Activated CD4-positive, CD25-positive, alpha-beta regulatory T cell treated with anti-CD3 and anti-CD28 coated beads, Interleukin-2, amount 50 U/mL, for 72 hours (primary cell): ENCODE measurements around the gene CDKL5.
"Not testable (repeated sequence)": the region's sequence is repeated elsewhere in the genome, so short reads cannot be mapped to it uniquely, and the experiment has no call there.

Experiments
- DNase-seq: peaks from one replicate; pipeline ENCODE4 v3.0.0; 2021

CDKL5 gene

GRCh38 chrX:18425199-18426003, at the start of gene CDKL5:
Gene CDKL5, plus strand, starts transcription at chrX:18425608. Its CDS starts 81,489 bp downstream, at chrX:18507097.
- peak; percentile 90 for DNase-seq

DNA sequence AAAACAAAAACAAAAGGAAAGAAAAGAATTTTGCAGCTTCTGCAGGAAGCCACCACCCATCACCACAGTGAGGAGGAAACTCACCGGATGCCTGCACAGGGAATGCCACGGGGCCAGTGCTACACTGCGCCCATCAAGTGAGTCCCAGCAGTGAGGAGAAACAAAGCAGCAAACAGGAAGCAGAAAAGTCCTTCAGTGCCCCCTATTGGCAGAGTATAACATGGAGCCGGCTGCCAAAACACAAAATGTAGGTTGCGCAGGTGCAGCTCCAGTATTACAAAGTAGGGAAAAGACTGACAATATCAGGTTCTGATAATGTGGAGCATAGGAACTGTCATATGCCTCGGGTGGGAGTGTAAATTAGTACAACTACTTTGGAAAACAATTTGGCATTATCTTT, 47.6 kb upstream of the CDKL5 start:
- no peak for DNase-seq

DNA sequence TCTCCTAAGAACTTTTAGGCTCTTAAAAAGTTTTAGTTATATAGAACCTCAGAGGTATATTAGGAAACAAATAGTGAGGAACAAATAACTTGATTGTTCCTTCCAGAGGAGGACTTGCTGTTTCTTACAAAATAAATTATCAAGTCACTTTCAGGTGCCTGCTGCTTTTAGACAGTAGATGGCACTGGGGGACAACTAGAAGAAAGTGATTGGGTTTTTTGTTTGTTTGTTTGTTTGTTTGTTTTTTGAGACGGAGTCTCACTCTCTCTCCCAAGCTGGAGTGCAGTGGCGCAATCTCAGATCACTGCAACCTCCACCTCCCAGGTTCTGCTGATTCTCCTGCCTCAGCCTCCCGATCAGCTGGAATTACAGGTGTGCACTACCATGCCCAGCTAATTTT, 35.4 kb upstream of the CDKL5 start:
- DNase-seq = no peak

DNA sequence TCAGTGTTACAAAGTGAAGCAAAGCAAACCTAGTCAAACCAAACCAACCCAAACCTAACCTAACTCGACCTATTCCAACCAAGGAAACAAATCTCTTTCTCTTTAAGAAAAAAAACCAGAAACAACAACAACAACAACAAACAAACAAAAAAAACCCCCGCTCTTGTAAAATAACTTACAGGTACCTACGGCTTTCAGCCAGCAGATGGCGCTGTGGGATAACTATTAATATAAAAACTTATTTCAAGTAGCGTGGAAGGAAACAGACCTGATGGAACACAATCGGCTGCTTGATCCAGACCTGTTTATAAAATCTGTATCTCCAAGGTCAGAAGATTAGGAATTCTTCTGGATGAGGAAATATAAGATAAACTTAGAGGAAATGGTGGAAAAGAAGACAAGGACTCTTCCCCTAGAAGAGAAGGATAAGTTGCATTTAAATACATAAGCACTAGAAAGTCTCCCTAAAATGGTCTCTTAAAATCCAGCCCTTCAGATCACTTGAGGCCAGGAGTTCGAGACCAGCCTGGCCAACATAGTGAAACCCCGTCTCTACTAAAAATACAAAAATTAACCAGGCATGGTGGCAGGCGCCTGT, 34.4 kb upstream of the CDKL5 start:
- peak; percentile 61 for DNase-seq

DNA sequence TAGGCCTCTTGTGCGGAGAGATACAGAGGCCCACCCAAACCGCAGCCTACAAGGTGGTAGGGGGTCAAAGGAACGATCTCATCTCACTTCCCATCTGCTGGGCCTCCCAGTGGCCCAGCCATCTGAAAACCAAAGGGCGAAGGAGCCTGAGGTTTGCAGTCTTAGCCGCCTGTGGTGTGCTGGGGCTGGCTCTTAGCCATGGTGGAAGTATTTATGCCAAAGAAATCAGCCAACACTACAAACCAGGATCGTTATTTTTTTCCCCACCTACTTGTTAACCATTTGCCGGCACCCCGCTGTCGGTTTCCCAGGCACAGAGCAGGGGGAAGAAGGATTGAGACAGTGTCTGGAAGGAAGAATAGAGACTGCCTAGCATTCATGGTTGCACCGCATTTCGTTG, 30.9 kb upstream of the CDKL5 start:
- no peak for DNase-seq

- DNase-seq = no peak
Observed at GRCh38 chrX:18401848-18402213, 23.6 kb upstream of the CDKL5 start.

DNA sequence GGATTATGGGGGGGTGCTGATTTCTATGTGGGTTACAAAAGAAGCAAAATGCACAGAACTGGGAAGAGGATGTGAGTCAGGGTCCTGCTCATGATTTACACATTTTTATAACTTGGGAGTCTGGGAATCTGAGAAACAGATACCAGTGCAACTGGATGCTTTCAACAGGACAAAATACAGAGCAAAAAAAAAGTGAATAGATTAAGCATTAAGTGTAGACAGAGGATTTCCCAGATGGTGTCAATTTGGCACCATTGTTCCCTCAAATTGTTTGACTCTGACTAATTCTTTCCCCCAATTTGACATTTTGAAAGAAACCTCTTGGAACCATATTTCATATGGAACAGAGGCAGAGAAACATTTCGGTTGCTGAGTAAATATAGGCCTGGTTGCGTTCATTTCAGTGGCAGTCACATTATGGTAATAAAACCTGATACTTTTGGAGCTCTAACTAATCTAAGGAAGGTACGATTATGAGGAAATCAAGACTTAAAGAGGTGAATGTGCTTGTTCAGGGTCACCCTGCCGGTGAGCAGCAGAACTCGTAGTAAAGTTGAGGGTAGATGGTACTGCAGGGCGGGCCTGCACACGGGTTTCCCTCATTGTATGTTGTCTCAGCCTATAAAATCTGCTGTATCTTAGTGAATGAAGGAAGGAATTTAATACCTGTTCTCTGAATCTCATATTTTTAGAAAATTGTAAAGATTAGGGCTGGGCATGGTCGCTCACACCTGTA, 18.7 kb upstream of the CDKL5 start:
- no peak for DNase-seq

GRCh38 chrX:18410038-18410437, 15.4 kb upstream of the CDKL5 start:
- DNase-seq = no peak

GRCh38 chrX:18415386-18415785, 10.0 kb upstream of the CDKL5 start:
- no peak for DNase-seq

GRCh38 chrX:18422325-18422724, 3.1 kb upstream of the CDKL5 start:
- no peak for DNase-seq

DNA sequence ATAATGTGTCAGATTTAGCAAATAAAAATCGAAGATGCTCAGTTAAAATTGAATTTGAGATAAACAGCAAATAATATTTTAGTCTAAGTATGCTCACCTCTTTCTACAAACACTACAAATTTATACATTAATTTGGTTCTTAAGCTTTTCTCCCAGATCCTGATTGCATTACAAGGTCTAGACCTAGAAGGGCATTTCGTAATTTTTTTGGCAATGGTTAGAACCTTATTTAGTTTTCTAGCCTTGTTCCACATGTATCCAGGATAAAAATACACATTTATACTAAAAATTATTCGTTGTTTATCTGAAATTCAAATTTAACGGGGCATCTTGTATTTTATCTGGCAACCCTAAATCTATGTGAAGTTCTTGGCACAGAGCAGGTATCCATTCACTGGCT, 2.5 kb upstream of the CDKL5 start:
- DNase-seq = no peak

DNA sequence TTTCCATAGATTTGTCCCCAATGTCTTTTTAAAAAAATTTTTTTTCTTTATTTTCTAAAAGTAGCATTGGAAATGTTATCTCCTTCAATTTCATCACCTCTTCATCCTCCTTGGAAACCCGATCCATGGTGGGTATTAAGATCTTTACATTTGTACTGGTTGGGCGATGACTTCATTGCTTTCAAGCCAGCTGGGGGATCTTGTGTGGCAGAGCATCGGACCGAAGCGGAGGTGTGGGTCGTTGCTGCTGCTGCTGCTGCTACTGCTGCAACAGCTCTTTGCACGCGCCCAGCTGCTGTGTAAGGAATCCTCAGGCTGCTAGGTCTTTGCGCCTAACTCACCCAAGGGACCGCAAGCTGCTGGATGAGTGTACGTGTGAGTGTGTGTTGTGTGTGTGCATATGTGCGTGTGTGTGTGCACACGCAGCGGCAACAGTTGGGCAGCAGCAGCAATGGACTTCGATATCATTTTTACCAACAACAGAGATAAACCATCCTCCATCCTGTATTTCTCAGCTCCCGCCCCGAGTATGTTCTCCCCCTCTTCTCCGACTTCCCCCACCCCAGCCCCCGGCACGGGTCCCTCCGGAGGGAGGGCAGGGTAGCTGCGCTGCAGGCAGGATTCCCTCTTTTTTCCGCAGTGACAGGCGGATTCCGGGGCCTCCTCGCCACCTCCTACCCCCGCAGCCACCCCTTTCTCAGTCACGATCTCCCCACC, 768 bp upstream of the CDKL5 start:
- peak; percentile 30 for DNase-seq

DNA sequence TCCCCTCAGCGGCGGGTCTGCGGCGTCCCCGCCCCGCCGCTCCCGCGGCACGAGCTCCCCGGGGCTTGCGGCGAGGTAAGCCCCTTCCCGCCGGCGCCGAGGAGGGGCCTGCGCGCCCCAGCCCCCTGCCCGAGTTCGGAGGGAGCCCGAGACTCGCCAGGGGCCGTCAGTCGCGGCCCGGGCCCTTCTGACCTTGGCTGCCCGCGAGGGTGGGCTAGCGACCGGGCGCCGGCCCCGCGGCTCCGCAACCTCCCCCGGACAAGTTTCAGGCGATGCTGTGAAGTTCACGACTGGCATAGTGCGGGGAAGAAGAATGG, 554 bp downstream of the CDKL5 start:
- peak; percentile 29 for DNase-seq

DNA sequence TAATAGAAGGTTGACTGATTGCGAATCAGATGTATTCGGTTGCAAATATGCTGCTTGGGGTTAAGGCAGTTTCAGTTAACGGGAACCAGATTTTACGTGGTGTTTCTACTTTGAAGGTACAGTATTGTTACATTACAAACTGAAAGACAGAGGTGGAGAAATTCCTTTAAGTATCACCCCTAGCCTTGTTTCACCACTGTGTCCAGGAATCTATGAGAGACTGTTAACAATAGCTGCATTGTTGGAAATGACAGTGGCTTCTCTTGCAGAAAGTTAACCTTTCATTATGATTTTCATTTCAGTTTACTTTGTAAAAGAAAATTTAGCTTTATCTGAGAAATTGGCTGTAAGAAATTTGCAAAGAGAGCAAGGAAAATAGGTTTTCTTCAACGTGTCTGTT, 2.6 kb downstream of the CDKL5 start:
- no peak for DNase-seq

- DNase-seq = not testable (repeated sequence)
Observed at GRCh38 chrX:18433288-18433687, 7.9 kb downstream of the CDKL5 start.

- no peak for DNase-seq
Observed at GRCh38 chrX:18434896-18435295, 9.5 kb downstream of the CDKL5 start.

DNA sequence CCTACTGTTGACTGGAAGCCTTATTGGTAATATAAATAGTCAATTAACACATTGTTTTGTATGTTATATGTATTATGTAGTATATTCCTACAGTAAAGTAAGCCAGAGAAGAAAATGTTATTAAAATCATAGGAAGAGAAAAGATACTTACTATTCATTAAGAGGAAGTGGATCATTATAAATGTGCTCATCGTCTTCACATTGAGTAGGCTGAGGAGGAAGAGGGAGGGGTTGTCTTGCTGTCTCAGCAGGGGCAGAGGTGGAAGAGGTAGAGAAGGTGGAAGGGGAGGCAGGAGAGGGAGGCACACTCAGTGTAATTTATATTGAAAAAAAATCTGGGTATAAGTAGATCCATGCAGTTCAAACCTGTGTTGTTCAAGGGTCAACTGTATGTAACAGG, 10.6 kb downstream of the CDKL5 start:
- no peak for DNase-seq

DNA sequence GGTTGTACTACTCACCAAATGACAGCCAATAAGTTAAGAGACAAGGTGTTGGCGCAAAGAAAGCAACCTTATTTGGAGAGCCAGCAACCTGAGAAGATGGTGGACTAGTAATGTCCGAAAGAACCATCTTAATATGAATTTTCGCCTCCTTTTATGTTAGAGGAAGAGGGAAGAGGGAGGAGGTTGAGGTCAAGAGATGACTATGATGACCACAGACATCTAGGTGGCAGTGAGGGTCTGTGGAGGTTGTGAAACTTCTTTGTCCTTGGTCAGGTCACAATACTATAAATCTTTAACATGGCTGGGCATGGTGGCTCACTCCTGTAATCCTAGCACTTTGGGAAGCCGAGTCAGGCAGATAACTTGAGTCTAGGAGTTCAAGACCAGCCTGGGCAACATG, 15.4 kb downstream of the CDKL5 start:
- DNase-seq = no peak

DNA sequence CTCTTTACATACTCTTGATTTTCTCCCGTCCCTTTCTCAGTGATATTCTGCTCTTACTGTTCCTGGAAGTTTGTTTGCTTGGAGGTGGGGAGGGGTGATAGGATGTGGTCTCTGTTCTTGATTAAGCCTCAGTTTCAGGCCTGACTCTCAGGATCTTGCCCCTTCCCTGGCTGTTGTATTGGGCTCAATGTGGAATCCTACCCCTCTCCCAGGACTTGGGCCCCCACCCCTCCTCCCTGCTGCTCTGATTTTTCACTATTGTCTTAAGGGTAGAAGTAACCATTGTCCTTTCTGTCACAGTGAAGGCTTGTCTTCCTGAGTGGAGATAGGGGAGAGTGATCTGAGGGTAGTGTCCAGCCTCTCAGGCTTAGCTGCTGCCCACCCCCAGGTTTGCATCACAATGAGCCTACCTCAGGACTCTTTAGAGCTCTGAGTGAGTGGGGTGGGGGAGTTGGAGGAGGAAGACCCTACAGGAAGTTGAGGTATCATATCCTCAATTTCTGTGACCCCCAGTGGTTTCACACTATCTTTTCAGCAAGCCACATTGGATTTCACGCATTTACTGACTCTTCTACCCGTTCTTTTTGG, 16.5 kb downstream of the CDKL5 start:
- no peak for DNase-seq

- no peak for DNase-seq
Observed at GRCh38 chrX:18448416-18448815, 23.0 kb downstream of the CDKL5 start.

- DNase-seq = no peak
Observed at GRCh38 chrX:18449236-18449635, 23.8 kb downstream of the CDKL5 start.

GRCh38 chrX:18455384-18455783, 30.0 kb downstream of the CDKL5 start:
- no peak for DNase-seq

DNA sequence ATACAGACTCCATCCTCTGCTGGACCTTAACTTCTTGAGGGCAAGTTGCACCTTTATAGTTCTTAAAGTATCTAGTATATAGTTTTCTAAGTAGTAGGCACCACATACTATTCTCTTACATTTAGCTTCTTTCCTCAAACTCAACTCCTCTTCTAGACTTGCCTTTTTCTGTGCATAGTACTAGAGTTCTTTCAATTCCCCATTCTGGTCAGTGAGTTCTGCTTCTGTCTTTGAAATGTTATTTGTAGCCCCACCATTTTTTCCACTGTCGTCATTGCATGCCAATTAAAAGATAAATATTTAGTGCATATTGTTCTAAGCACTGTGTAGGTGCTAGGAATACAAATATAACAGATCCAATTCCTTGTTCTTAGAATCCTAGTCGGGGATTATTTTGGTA, 31.6 kb downstream of the CDKL5 start:
- no peak for DNase-seq
